COR-L47 (cell line): ENCODE results near the gene SRPK2.
"Not testable (repeated sequence)": the region's sequence is repeated elsewhere in the genome, so short reads cannot be mapped to it uniquely, and the experiment has no call there.

Source experiments
- DNase-seq: peaks from one replicate; lab custom pipeline; 2025; lab: John Stamatoyannopoulos, UW

SRPK2 gene

DNA sequence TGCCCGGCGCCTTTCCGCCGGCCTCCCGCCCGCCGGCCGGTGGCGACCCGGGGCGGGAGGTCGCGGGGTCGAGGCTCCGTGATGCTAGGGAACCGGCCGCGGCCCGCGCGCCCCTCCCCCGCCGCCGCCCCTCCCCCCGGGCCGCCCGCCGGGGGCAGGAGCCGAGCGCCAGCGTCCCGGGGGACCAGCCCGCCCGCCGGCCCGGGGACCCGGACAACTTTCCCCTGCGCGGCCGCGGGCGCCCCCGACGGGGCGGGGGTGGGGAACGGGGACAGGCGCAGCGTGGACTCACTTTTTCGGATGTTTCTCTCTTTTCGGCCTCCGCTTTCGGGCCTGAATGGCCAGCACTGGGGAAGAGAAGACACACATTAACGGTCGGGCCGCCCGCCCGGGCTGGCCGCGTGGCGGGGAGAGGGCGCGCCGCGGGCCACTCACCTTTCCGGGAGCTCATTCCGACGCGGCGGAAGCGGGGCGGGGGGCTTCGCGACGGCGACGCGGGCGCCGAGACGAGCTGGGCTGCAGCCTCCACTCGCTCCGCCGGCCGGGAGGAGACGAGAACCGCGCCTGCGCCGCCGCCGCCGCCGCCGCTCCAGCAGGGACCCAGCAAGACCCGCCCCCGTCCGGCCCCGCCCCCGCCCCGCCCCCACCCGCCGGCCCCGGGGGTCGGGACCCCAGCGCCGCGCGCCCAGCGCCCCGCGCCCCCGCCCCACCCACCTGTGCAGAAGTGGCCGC lies at the start of gene SRPK2:
Gene SRPK2 (minus strand): TSS at position 566 of the 732 bp plus-strand sequence.
- DNase-seq, result peak; percentile 25

DNA sequence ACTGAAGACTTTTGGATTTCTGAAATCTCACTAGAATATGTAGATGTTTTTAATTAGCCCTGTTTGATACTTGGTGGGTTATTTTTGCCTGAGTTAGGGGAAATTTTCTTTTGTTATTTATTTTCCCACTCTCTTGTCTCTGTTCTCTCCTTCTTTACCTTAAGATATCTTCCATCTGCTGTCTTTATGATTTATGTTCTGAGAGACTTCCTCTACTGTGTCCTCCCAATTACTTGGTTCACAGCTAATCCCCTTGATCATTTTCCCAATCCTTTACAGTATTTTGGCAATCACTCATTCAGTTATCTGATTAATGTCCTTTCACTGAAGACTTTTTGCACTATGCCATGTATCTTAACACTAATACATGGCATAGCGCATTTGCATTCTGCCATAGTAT lies 49.5 kb upstream of the SRPK2 start:
- DNase-seq, result no peak

DNA sequence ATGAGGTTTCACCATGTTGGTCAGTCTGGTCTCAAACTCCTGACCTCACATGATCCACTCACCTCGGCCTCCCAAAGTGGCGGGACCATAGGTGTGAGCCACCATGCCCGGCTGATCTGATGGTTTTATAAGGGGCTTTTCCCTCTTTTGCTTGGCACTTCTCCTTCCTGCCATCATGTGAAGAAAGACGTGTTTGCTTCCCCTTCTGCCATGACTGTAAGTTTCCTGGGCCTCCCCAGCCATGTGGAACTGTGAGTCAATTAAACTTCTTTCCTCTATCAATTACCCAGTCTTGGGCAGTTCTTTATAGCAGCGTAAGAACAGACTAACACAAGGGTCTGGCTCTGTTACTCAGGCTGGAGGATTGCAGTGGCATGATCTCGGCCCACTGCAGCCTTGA lies 48.6 kb upstream of the SRPK2 start:
- not testable (repeated sequence) for DNase-seq

DNA sequence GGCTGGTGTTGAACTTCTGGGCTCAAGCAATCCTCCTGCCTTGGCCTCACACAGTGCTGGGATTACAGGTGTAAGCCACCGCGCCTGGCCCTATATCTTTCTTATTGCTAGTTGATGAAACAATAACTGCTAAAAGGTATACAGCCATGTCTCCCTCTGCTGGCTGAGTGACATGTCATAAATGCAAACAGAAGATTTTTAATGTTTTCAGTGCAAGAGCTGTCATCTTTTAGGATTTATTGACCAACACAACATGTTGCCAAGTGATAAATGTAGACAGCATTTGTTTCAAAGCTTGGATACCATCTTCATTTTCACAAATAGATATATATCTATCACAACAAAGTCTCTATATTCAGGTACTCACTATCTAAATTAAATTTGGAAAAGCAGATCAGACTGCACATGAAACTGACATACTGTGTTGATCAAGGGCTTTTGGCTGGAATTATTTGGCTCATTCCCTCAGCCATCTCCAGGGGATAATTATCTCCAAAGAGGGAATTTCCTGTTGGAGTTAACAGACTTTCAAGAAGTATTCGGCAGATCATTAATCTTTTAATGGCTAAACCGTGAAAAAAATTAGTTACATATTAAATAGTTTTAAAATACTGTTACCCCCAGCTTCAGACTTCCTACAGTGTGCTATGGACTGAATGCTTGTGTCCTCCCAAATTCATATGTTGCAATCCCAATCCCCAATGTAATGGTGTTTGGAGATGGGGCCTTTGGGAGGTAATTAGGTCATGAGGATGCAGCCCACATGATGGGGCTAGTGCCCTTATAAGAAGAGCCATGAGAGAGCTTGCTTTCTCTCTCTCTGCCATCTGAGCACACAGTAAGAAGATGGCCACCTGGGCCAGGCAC lies 41.3 kb upstream of the SRPK2 start:
- peak; percentile 46 for DNase-seq

DNA sequence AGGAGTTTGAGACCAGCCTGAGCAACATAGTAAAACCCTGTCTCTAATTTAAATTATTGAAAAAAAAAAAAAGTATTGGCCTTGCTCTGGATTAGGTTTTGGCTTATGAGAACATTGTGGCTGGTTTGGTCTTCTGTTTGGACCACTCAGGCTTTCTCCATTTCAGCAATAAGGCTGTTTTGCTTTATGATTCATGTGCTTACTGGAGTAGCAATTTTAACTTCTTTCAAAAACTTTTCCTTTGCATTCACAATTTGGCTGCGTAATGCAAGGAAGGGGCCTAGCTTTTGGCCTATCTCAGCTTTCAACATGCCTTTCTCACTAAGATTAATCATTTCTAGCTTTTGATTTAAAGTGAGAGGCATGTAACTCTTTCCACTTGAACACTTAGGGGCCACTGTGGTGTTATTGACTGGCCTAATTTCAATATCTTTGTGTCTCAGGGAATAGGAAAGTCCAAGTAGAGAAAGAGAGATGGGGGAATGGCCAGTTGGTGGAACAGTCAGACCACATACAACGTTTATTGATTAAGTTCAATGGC lies 38.0 kb upstream of the SRPK2 start:
- no peak for DNase-seq

DNA sequence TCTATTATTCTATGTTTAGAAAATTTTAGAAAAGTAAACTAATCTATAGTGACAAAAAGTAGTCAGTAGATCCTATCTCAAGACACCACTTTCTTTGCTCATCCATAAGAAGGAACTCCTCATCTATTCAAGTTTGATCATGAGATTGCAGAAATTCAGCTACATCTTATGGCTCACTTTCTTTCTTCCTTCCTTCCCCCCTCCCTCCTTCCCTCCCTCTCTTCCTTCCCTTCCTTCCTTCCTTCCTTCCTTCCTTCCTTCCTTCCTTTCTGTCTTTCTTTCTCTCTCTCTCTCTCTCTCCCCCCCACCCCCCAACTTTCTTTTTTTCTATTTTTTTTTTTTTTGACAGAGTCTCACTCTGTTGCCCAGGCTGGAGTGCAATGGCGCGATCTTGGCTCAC lies 35.3 kb upstream of the SRPK2 start:
- DNase-seq, result no peak

DNA sequence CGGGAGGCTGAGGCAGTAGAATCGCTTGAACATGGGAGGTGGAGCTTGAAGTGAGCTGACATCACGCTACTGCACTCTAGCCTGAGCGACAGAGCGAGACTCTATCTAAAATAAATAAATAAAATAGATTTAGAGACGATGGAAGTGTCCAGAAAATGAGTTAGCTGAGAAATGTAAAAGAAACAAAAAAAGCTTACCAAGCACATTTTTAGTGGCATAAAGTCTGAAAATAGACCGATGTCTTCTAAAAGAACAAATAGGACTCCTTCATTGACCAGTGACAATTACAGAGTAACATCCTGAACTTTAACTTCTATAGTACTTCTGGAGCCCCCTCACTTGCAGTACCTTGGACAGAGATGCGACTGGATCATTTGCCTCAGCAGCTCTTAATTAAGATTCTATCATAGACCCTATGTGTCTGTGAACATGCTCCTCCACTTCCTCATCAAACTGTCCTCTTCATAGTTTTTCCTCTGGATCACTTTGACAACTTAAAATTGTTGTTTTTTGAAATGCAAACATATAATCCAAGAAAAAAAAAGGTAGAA lies 25.2 kb upstream of the SRPK2 start:
- DNase-seq, result no peak

DNA sequence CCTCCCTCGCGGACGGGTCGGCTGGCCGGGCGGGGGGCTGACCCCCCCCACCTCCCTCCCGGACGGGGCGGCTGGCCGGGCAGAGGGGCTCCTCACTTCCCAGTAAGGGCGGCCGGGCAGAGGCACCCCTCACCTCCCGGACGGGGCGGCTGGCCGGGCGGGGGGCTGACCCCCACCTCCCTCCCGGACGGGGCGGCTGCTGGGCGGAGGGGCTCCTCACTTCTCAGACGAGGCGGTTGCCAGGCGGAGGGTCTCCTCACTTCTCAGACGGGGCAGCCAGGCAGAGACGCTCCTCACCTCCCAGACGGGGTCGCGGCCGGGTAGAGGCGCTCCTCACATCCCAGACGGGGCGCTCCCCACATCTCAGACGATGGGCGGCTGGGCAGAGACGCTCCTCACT lies 22.1 kb upstream of the SRPK2 start:
- DNase-seq, result not testable (repeated sequence)

DNA sequence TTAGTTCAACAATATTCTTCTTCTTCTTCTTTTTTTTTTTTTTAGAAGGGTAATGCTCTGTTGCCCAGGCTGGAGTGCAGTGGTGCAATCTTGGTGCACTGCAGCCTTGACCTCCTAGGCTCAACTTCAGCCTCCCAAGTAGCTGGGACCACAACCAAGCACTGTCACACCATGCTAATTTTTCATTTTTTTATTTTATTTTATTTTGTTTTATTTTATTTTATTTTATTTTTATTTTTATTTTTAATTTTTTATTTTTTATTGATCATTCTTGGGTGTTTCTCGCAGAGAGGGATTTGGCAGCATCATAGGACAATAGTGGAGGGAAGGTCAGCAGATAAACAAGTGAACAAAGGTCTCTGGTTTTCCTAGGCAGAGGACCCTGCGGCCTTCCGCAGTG lies 21.1 kb upstream of the SRPK2 start:
- not testable (repeated sequence) for DNase-seq

DNA sequence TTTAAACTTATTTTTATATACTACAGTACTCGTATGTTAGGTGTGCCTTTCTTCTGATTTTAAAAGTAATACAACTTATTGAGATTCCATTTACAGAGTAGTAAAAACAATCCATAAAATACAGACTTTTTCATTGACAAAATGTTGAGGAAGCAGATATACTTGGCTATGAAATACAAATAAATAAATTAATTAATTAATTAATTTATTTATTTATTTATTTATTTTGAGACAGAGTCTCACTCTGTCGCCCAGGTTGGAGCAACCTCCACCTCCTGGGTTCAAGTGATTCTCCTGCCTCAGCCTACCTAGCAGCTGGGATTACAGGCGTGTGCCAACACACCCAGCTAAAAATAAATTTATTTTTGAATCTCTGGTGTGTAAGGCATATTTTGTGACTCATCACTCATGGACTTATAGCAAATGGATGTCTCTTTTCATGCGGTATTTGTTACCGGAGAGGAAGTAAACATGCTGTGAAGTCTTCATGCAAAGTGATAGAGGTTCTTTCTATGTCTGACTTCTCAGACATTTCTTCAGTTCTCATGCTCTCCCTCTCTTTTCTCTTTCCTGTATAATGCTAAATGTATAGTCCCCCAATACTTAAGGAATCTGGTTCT lies 20.2 kb upstream of the SRPK2 start:
- DNase-seq, result no peak

DNA sequence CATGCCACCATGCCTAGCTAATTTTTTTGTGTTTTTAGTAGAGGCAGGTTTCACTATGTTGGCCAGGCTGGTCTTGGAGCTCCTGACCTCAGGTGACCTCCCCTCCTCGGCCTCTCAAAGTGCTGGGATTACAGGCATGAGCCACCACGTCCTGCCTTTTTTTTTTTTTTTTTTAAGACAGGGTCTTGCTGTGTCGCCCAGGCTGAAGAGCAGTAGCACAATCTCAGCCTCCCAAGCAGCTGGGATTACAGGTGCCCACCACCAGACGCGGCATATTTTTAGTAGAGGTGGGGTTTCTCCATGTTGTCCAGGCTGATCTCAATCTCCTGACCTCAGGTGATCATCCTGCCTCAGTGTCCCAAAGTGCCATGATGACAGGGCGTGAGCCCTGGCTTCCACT lies 14.4 kb upstream of the SRPK2 start:
- DNase-seq, result no peak

DNA sequence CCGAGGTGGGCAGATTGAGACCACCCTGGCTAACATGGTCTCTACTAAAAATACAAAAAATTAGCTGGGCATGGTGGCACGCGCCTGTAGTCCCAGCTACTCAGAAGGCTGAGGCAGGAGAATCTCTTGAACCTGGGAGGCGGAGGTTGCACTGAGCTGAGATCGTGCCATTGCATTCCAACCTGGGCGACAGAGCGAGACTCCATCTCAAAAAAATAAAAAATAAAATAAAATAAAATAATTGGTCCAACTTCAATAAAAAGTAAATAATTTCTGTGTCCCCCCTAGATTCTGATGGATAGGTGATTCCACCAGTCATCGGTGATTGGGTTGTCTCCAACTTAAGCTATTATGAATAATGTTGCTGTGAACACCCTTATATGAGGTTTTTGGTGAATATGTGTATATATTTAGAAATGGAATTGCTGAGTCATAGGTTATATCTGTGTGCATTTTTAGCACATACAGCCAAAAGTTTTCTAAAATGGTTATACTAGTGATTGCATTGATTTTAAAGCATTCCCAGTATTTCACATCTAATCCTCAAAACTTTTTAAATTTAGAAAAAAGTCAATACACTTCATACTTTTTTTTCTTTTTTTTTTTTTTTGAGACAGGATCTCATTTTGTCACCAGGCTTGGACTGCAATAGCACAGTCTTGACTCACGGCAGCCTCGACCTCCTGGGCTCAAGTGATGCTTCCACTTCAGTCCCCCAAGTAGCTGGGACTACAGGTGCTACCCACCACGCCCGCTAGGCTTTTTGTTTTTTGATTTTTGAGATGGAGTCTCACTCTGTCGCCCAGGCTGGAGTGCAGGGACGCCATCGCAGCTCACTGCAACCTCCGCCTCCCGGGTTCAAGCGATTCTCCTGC lies 13.7 kb upstream of the SRPK2 start:
- no peak for DNase-seq

DNA sequence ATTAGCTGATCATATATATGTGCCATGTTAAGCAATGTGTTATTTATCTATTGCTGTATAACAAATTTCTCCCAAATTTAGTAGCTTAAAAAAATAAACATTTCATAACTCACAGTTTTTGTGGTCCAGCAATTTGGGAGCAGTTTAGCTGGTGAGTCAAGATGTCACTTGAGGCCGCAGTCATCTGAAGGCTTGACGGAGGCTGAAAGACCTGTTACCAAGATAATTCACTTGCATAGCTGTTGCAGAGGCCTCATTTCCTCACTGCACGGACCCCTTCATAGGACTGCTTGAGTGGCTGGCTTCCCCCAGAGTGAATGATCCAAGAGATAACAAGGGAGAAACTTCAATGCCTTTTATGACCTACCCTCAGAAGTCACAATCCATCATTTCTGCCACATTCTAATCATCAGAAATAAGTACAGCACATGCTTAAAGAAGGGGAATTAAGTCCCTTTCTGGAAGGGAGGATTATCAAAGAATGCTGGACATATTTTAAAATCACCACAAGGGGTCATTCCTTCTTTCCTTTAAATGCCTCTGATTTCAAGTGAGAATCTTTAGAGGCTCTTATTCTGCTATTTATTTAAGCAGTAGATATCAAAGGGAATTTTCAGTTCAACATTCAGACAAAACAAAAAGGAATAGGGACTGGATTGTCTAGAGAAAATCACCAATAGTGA lies 10.5 kb upstream of the SRPK2 start:
- peak; percentile 1 for DNase-seq

DNA sequence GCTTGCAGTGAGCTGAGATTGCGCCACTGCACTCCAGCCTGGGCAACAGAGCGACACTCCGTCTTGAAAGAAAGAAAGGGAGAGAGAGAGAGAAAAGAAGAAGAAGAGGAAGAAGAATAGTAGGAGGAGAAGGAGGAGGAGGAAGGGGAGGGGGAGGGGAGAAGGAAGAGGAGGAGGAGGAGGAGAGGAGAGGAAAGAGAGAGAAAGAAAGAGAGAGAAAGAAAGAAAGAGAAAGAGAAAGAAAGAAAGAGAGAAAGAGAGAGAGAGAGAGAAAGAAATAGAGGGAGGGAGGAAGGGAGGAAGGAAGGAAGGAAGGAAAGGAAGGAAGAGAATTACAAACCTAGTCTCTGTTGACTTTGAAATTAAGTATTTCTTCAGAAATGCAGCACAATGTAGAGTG lies 7.8 kb upstream of the SRPK2 start:
- DNase-seq, result no peak

DNA sequence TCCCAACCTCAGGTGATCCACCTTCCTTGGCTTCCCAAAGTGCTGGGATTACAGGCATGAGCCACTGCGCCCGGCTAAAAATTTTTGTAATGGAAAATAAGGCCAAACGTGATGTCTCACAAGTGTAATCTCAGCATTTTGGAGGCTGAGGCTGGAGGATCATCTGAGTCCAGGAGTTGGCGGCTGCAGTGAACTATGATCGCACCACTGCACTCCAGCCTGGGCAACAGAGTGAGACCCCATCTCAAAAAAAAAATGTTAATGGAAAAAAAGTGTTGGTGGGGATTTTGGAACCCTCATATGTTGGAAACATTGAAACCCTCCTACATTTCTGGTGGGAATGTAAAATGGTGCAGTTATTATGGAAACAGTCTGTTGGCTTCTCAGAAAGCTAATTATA lies 2.7 kb upstream of the SRPK2 start:
- no peak for DNase-seq

DNA sequence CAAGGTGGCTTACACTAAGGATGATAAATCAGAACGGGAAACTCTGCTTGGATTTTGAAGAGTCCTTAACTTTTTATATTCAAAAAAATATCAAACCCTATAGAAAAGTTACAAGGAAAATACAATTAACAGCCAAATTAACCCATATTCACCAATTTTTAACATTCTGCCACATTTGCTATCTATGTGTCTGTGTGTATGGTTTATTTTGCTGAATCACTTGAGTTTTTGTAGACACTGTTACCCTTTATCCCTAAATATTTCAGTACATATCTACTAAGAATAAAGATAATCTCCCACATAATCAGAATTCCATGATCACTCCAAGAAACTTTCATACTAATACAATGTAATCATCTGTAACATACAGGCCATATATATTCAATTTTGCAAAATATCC lies 1.2 kb upstream of the SRPK2 start:
- DNase-seq, result no peak

DNA sequence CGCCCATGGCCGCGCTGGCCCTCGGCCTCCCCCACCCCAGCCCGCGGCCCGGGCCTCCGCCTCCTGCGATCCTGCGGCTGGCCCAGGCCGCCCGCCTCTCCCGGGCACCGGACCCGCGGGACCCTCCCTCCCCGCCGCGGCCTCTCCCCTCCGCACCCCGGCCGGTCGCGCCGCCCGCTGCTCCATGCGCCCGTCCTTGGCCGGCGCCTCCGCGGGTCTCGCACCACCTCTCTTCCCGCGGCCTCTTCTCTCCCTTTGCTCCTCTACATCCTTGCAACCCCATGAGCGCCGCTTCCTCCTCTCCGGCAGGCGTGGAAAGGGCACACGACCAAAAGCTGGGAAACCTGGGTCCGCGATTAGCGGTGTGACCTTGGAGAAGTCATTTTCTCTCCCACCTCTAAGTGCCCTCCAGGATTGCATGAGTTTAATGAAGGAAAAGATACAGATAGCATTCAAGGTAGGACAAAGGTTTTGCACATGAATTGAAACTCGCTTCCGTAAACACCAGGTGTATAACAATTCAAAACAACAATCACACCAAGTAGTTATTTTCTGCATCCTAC lies 448 bp upstream of the SRPK2 start:
- no peak for DNase-seq

DNA sequence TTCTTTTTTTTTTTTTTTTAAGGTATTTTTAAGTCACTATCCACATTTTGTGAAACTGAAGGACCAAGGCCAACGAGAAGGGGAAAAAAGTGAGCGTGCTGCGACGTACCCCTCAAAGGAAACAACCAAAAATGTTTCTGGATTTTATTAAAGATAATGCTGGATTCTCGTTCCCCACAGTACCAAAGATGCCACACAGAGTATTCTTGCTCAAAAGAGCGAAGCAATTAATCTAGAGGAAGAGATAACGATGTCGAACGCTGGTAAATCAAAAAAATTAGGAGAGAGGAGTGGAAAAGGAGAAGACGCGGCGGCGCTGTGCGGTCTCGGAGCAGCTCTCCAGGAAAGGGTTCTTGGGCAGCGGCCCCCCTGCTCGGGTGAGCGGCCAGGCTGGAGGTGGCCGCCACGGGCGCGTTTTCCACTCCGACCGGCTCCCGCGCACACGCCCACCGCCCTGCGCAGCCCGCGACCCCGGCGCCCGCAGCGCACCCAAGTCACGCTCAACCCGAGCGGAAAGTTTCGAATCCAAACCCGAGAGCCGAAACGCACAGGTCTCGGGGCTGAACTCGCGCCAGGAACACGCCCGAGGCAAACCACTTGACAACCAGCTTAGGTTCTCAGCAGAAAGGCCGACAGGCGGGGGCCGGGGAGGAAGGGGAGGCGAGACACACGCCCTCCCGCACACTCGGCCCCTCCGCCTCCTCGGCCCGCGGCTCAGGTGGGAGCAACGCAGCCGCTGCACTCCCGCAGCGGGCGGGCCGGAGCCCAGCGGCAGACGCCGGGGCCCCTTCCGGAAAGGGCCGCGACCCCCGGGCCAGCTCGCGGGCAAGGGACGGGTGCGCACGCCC lies 989 bp downstream of the SRPK2 start:
- peak; percentile 36 for DNase-seq

DNA sequence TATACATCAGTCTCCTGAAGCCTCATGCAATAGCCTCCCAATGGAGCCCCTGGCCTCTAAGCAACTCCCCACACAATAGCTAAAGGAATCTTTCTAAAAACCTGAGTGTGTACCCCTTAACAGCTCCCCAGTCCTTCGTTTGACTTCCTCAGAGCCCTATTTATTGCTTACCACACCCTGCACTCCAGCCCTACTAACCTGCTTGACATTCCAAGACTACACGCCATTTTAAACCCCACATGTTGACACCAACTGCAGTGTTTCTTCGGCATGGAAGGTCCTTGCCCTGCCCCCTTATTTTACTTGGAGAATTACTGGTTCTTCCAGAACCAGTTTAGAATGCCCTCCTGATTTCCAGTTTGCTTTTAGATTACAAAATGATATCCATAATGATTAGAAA lies 10.8 kb downstream of the SRPK2 start:
- no peak for DNase-seq
